A549 (cell line): ENCODE measurements around the gene NHSL2. TPM values are rescaled to one million over a fixed set of nuclear protein-coding genes. Genes with fewer than 3 reads are reported as not detected.

Source experiments
- ATAC-seq, 2 experiments: fragments of 200-7000 bp in 1 of 2; fragments of >200 bp in 1 of 2; cut with Nextera tagmentation in 1 of 2; cut with Tn5 transposase in 1 of 2; 3 replicates each; pipeline versions ENCODE4 v1.8.0 to v1.9.1; 2018 to 2020; ENCODE audit warnings: mild to moderate bottlenecking in 1 of 2, moderate library complexity in 1 of 2
- CTCF ChIA-PET: fragments of 300-600 bp; sonication (Branson Sonifier 250); formaldehyde crosslinking; extraction: SDS; loops from one replicate; lab custom pipeline; 2021; ENCODE audit warnings: antibody characterized with exemption, inconsistent platforms; lab: Yijun Ruan, JAX
- POLR2A ChIA-PET: fragments of 350-600 bp; formaldehyde crosslinking; extraction: SDS; loops from one replicate; lab custom pipeline; 2021; ENCODE audit warnings: antibody characterized with exemption, inconsistent platforms; lab: Yijun Ruan, JAX
- DNase-seq, 2 experiments: peaks; one replicate each; pipeline versions ENCODE4 v3.0.0 to v3.0.0-alpha.2; 2011 to 2016; ENCODE audit warnings: low read depth in 1 of 2, low spot score in 1 of 2
- FAIRE-seq: peaks from 2 replicates; lab custom pipeline; 2011; peaks lifted over from hg19 to GRCh38; lab: Jason Lieb, UNC
- H3K27ac ChIP-seq, 2 experiments: fragments of >200 bp; sonication (Bioruptor Twin); formaldehyde crosslinking; 3 replicates each; pipeline ENCODE4 v1.5.1; 2016 to 2017
- H3K4me1 ChIP-seq: fragments of >200 bp; sonication (Bioruptor Twin); formaldehyde crosslinking; 3 replicates; pipeline ENCODE4 v1.6.1; 2016
- H3K4me2 ChIP-seq: fragments of >200 bp; sonication (Bioruptor Twin); formaldehyde crosslinking; 3 replicates; pipeline ENCODE4 v1.6.1; 2016
- H3K4me3 ChIP-seq: fragments of >200 bp; sonication (Bioruptor Twin); formaldehyde crosslinking; 3 replicates; pipeline ENCODE4 v1.5.1; 2016
- H3K9me3 ChIP-seq: fragments of >200 bp; sonication (Bioruptor Twin); formaldehyde crosslinking; 3 replicates; pipeline ENCODE4 v1.6.1; 2016
- ATOH8 ChIP-seq: fragments of 250-450 bp; sonication (Bioruptor Pico); IDR thresholded peaks from 2 replicates; pipeline ENCODE4 v1.5.0; 2020; ENCODE audit warnings: low read depth, mild to moderate bottlenecking, moderate library complexity
- BHLHE40 ChIP-seq: IDR thresholded peaks from 2 replicates; pipeline ENCODE4 v1.6.1; 2012; ENCODE audit warnings: low read depth, low read length, inconsistent platforms
- CBX2 ChIP-seq: fragments of 200-600 bp; sonication (generic); IDR thresholded peaks from 2 replicates; pipeline ENCODE4 v1.6.1; 2016; ENCODE audit warnings: low read depth, mild to moderate bottlenecking, borderline replicate concordance
- CHD4 ChIP-seq: fragments of 200-600 bp; sonication (generic); IDR thresholded peaks from 2 replicates; pipeline ENCODE4 v1.6.1; 2016; ENCODE audit warnings: antibody characterized with exemption, mild to moderate bottlenecking, borderline replicate concordance
- E2F6 ChIP-seq: IDR thresholded peaks from 2 replicates; pipeline ENCODE4 v1.6.1; 2012; ENCODE audit warnings: low read depth, borderline replicate concordance
- EHF ChIP-seq: fragments of 250-450 bp; sonication (Bioruptor Pico); IDR thresholded peaks from 2 replicates; pipeline ENCODE4 v1.5.0; 2020; ENCODE audit warnings: mild to moderate bottlenecking
- EHMT2 ChIP-seq: fragments of 200-600 bp; sonication (generic); IDR thresholded peaks from 2 replicates; pipeline ENCODE4 v1.6.1; 2016; ENCODE audit warnings: antibody characterized with exemption, low read depth, mild to moderate bottlenecking, moderate library complexity
- FOSL2 ChIP-seq, 2 experiments: fragments of 450-650 bp in 1 of 2; fragments of >200 bp in 1 of 2; sonication (Bioruptor Twin) in 1 of 2; formaldehyde crosslinking; IDR thresholded peaks; 2 replicates each; pipeline versions ENCODE4 v1.5.0 to v1.6.1; 2016 to 2020; ENCODE audit warnings: mild to moderate bottlenecking in 1 of 2, moderate library complexity in 1 of 2
- GATA3 ChIP-seq: IDR thresholded peaks from 2 replicates; pipeline ENCODE4 v1.6.1; 2012; ENCODE audit warnings: borderline replicate concordance
- HDAC2 ChIP-seq: fragments of 200-600 bp; sonication (generic); IDR thresholded peaks from 2 replicates; pipeline ENCODE4 v1.6.1; 2016
- HES2 ChIP-seq: fragments of >200 bp; sonication (Bioruptor Twin); formaldehyde crosslinking; IDR thresholded peaks from 2 replicates; pipeline ENCODE4 v1.6.1; 2016
- HEYL ChIP-seq: fragments of 250-450 bp; sonication (Bioruptor Pico); IDR thresholded peaks from 2 replicates; pipeline ENCODE4 v1.8.0; 2021; ENCODE audit warnings: mild to moderate bottlenecking, moderate library complexity
- HMGXB4 ChIP-seq: fragments of 250-450 bp; sonication (Bioruptor Pico); IDR thresholded peaks from 2 replicates; pipeline ENCODE4 v1.5.0; 2021; ENCODE audit warnings: mild to moderate bottlenecking, moderate library complexity, borderline replicate concordance
- JUN ChIP-seq, 2 experiments: fragments of >200 bp; sonication (Bioruptor Twin); formaldehyde crosslinking; IDR thresholded peaks; 2 replicates in 1 of 2; 3 replicates in 1 of 2; pipeline ENCODE4 v1.6.1; 2016 to 2017
- JUNB ChIP-seq: fragments of >200 bp; sonication (Bioruptor Twin); formaldehyde crosslinking; IDR thresholded peaks from 2 replicates; pipeline ENCODE4 v1.6.1; 2016
- KDM1A ChIP-seq: fragments of 200-600 bp; sonication (generic); IDR thresholded peaks from 2 replicates; pipeline ENCODE4 v1.6.1; 2016; ENCODE audit warnings: low read depth, mild to moderate bottlenecking
- KDM5A ChIP-seq: fragments of 200-600 bp; sonication (generic); IDR thresholded peaks from 2 replicates; pipeline ENCODE4 v1.6.1; 2016; ENCODE audit warnings: antibody characterized with exemption, mild to moderate bottlenecking
- MAX ChIP-seq: IDR thresholded peaks from 2 replicates; pipeline ENCODE4 v1.6.1; 2012
- MYC ChIP-seq: IDR thresholded peaks from 2 replicates; pipeline ENCODE4 v1.6.1; 2012; ENCODE audit warnings: mild to moderate bottlenecking, inconsistent platforms, low read length, improper control_type of control experiment, borderline replicate concordance
- NFE2L2 ChIP-seq: fragments of 150-350 bp; conservative IDR thresholded peaks from 2 replicates; pipeline ENCODE4 v1.6.1; 2014; ENCODE audit warnings: low read length
- PHF8 ChIP-seq: fragments of 200-600 bp; sonication (generic); IDR thresholded peaks from 2 replicates; pipeline ENCODE4 v1.6.1; 2016; ENCODE audit warnings: low read depth, mild to moderate bottlenecking, antibody characterized with exemption, moderate library complexity, borderline replicate concordance
- POLR2AphosphoS2 ChIP-seq: conservative IDR thresholded peaks from 2 replicates; pipeline ENCODE4 v1.6.1; 2012; ENCODE audit warnings: low read length, improper control_type of control experiment, inconsistent platforms
- RFX5 ChIP-seq: fragments of 450-650 bp; IDR thresholded peaks from 2 replicates; pipeline ENCODE4 v1.7.1; 2014; ENCODE audit warnings: antibody characterized with exemption, mild to moderate bottlenecking, moderate library complexity
- RNF2 ChIP-seq: fragments of 200-600 bp; sonication (generic); IDR thresholded peaks from 2 replicates; pipeline ENCODE4 v1.6.1; 2016; ENCODE audit warnings: low read depth, mild to moderate bottlenecking, antibody characterized with exemption, moderate library complexity, borderline replicate concordance
- SREBF2 ChIP-seq: fragments of 450-650 bp; IDR thresholded peaks from 2 replicates; pipeline ENCODE4 v1.6.1; 2014; ENCODE audit warnings: mild to moderate bottlenecking, moderate library complexity
- ZNF302 ChIP-seq: fragments of 250-450 bp; sonication (Bioruptor Pico); IDR thresholded peaks from 2 replicates; pipeline ENCODE4 v1.9.0; 2021; ENCODE audit warnings: inconsistent platforms, mild to moderate bottlenecking, moderate library complexity
- WGBS: methylation state at CpG from one replicate; pipeline ENCODE4 v1.1.6; 2017; ENCODE audit errors: missing lambda C conversion rate; 5-methylcytosine and 5-hydroxymethylcytosine counted together
- polyA plus RNA-seq, 4 experiments: library from polyadenylated mRNA; depleted of rRNA in 3 of 4; stranded (reverse); fragments of >200 nt; fragmentation: RNase III in 1 of 4; extraction: RNeasy Plus Mini Kit Qiagen cat#74134 plus additional on column Dnase treatment in 1 of 4; gene quantifications; 2 replicates in 3 of 4; 3 replicates in 1 of 4; pipeline ENCODE4 v1.2.3, GENCODE V29; 2011 to 2017

The NHSL2 gene
- polyA plus RNA-seq, 2 of the 4 experiments (the other 2 are of a cell fraction): 0.26 to 0.48 TPM

- H3K4me2 ChIP-seq: no peak overlapping the region
- 23% methylated on average over 2 of the region's 2 CpGs for WGBS
- POLR2A ChIA-PET: no interaction called here
- ATAC-seq: no peak
- CTCF ChIA-PET: interaction anchor here (1.3 kb wide), 1 partner anchor 33 kb away, joined by 5 read pairs; no protein-coding TSS in a partner anchor
- no peaks in the 10 kb centered on the region for H3K9me3 ChIP-seq
- H3K27ac ChIP-seq: no peak overlapping the region
- H3K4me1 ChIP-seq: peaks cover 3% of the 10 kb centered on the region; the same call in 1 of the 3 replicates
- TF ChIP-seq HMGXB4 (no peak), E2F6 (no peak), RFX5 (no peak), CHD4 (no peak), KDM1A (no peak), EHMT2 (no peak), GATA3 (no peak), BHLHE40 (no peak), EHF (CRISPR knock-in tag) (no peak), KDM5A (no peak), MYC (no peak), SREBF2 (no peak)
- no peak overlapping the region for H3K4me3 ChIP-seq
- FAIRE-seq: no peak
- no peak for DNase-seq
Measured at GRCh38 chrX:71944369-71944768, 33.7 kb downstream of the NHSL2 start.

- POLR2A ChIA-PET: no interaction called here
Measured at GRCh38 chrX:71945237-71945805, 34.7 kb downstream of the NHSL2 start.

More at GRCh38 chrX:71945237-71945805, 34.7 kb downstream of the NHSL2 start:
- Histone ChIP-seq H3K4me2 (no peak overlapping the region), H3K4me1 (peaks cover 3% of the 10 kb centered on the region; the same call in 1 of the 3 replicates), H3K4me3 (no peak overlapping the region), H3K9me3 (no peaks in the 10 kb centered on the region), H3K27ac (no peak overlapping the region)
- CTCF ChIA-PET: interaction anchor here (0.6 to 2.5 kb wide), 3 partner anchors 10 to 182 kb away, joined by 4 to 8 read pairs (median 8); partner anchors contain the start of gene NHSL2
- no peak for DNase-seq
- 49% methylated on average over 8 of the region's 8 CpGs for WGBS
- no peak for FAIRE-seq
- ATAC-seq: no peak
- TF ChIP-seq KDM1A (no peak), RFX5 (no peak), HEYL (CRISPR knock-in tag) (no peak), NFE2L2 (no peak), POLR2AphosphoS2 (no peak), ZNF302 (CRISPR knock-in tag) (no peak), HES2 (no peak), JUN (IDR thresholded peaks at IDR 0.05) (no peak), FOSL2 (IDR thresholded peaks at IDR 0.05) (no peak), FOSL2 (CRISPR knock-in tag; IDR thresholded peaks at IDR 0.05) (no peak), PHF8 (no peak), JUNB (no peak), ATOH8 (CRISPR knock-in tag) (no peak), HDAC2 (no peak), RNF2 (no peak), HMGXB4 (no peak), MAX (no peak), CBX2 (no peak), CHD4 (no peak), EHMT2 (no peak)
- TF ChIP-seq, all 56 proteins: peak for 0
